ENCODE results near the gene SLC25A30.

SLC25A30 gene

GRCh38 chr13:45417790-45418534 is at the start of gene SLC25A30:
SLC25A30 (minus strand) TSS chr13:45418373; CDS start chr13:45411425, 6,948 bp downstream.
- DNase-seq (ENCODE audit: low read depth), result peak; percentile 95
- peak within 1 kb of the TSS; percentile 77 for H3K4me3 ChIP-seq (ENCODE audit: low read depth, low read length)
- TF ChIP-seq MYC (IDR thresholded peaks at IDR 0.05; ENCODE audit: low read depth, low read length) (peak; percentile 37), POLR2A (IDR thresholded peaks at IDR 0.05; ENCODE audit: extremely low read depth, insufficient read length) (peak; percentile 74)
- TF ChIP-seq, protein P1, sequence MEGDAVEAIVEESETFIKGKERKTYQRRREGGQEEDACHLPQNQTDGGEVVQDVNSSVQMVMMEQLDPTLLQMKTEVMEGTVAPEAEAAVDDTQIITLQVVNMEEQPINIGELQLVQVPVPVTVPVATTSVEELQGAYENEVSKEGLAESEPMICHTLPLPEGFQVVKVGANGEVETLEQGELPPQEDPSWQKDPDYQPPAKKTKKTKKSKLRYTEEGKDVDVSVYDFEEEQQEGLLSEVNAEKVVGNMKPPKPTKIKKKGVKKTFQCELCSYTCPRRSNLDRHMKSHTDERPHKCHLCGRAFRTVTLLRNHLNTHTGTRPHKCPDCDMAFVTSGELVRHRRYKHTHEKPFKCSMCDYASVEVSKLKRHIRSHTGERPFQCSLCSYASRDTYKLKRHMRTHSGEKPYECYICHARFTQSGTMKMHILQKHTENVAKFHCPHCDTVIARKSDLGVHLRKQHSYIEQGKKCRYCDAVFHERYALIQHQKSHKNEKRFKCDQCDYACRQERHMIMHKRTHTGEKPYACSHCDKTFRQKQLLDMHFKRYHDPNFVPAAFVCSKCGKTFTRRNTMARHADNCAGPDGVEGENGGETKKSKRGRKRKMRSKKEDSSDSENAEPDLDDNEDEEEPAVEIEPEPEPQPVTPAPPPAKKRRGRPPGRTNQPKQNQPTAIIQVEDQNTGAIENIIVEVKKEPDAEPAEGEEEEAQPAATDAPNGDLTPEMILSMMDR (IDR thresholded peaks at IDR 0.05; ENCODE audit: low read depth, low read length), result no peak
- TF ChIP-seq, protein P2, sequence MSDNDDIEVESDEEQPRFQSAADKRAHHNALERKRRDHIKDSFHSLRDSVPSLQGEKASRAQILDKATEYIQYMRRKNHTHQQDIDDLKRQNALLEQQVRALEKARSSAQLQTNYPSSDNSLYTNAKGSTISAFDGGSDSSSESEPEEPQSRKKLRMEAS (IDR thresholded peaks at IDR 0.05; ENCODE audit: low read depth, low read length), result peak; percentile 71

DNA sequence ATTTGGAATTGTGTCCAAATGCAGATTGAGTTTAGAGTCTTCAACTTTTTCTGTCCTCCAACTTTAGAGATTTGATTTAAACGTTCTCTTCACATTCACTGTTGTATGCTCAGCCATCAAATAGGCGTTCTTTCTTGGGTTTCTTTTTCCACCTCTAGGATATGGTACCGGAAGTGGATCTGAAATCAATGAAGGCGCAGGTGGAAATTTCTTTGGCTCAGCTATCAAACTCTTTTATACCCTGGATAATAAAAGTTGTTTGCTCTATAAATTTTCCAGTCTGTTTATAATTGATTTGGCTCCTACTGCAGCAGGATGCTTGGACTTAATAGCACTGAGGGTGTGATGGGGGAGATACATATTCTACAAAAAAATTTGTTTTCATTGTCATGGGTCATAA is 48.2 kb upstream of the SLC25A30 start:
- TF ChIP-seq POLR2A (IDR thresholded peaks at IDR 0.05; ENCODE audit: extremely low read depth, insufficient read length) (no peak), MYC (IDR thresholded peaks at IDR 0.05; ENCODE audit: low read depth, low read length) (no peak)
- TF ChIP-seq, protein P2 (IDR thresholded peaks at IDR 0.05; ENCODE audit: low read depth, low read length), result no peak
- TF ChIP-seq, protein P1 (IDR thresholded peaks at IDR 0.05; ENCODE audit: low read depth, low read length), result no peak
- DNase-seq (ENCODE audit: low read depth), result no peak
- peak overlapping the region; percentile 7 for H3K4me3 ChIP-seq (ENCODE audit: low read depth, low read length)

- H3K4me3 ChIP-seq (ENCODE audit: low read depth, low read length), result peak within 1 kb of the TSS; percentile 86
- peak; percentile 98 for DNase-seq (ENCODE audit: low read depth)
- TF ChIP-seq, protein P1 (IDR thresholded peaks at IDR 0.05; ENCODE audit: low read depth, low read length), result peak; percentile 1
- TF ChIP-seq MYC (IDR thresholded peaks at IDR 0.05; ENCODE audit: low read depth, low read length) (peak; percentile 95), POLR2A (IDR thresholded peaks at IDR 0.05; ENCODE audit: extremely low read depth, insufficient read length) (peak; percentile 84)
- TF ChIP-seq, protein P2 (IDR thresholded peaks at IDR 0.05; ENCODE audit: low read depth, low read length), result peak; percentile 85
Measured at GRCh38 chr13:45464687-45465453, 46.7 kb upstream of the SLC25A30 start, which contains the start of gene COG3. COG3 (plus strand) TSS chr13:45464939; CDS start chr13:45465037, 98 bp downstream.

DNA sequence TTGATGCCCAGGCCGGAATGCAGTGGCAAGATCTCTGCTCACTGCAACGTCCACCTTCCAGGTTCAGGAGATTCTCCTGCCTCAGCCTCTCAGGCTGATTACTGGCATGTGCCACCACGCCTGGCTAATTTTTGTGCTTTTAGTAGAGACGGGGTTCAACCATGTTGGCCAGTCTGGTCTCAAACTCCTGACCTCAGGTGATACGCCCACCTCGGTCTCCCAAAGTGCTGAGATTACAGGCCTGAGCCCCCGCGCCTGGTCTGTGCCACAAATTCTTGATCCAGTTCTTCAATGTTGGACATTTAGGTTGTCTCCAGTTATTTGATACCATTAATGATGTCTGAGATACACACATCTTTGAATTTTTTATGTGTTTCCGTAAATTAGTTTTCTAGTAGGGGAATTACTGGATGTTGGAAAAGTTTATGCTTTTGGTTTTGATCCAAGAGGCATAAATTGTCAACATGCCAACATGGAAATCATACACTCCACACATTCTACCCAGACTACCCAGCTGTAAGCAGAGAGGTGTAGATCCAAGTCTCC is 46.0 kb upstream of the SLC25A30 start:
- TF ChIP-seq MYC (IDR thresholded peaks at IDR 0.05; ENCODE audit: low read depth, low read length) (no peak), POLR2A (IDR thresholded peaks at IDR 0.05; ENCODE audit: extremely low read depth, insufficient read length) (no peak)
- TF ChIP-seq, protein P2 (IDR thresholded peaks at IDR 0.05; ENCODE audit: low read depth, low read length), result no peak
- TF ChIP-seq, protein P1 (IDR thresholded peaks at IDR 0.05; ENCODE audit: low read depth, low read length), result no peak
- DNase-seq (ENCODE audit: low read depth), result no peak
- peak overlapping the region; percentile 86 for H3K4me3 ChIP-seq (ENCODE audit: low read depth, low read length)

DNA sequence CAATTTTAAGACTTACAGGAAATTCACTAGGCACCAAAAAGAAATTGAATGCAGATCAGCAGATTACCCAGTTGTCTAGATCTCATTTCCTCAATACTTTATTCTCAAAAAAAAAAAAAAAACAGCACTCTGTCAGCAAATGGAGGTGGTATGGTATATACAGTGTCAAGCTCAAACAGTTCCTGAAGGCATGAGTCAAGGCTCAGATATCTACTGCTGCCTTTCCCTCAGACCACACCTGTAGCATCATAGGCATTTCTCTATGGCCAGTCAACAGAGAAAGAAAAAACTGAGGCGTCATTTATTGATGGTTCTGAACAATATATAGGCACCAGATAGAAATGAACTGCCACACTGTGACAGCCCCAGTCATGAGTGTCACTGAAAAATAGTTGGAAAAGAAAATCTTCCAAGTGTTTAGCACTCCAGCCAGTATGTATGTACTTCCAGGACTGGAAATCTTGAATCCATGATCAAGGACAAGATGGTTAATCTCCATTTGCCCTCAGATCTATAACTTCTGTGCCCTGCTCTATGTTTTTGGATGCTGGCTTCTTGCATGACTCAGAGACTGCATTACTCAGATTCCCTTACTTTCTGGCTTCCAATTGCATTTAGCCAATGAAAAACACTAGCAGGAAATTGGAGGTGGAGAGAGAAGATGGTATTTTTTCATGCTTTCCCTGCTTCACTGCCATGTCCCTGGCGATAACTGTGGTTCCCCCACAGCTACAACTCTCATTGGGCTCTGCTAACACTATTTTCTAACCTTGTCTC is 38.2 kb upstream of the SLC25A30 start:
- DNase-seq (ENCODE audit: low read depth), result no peak
- TF ChIP-seq, protein P2 (IDR thresholded peaks at IDR 0.05; ENCODE audit: low read depth, low read length), result no peak
- no peak for TF ChIP-seq POLR2A (IDR thresholded peaks at IDR 0.05; ENCODE audit: extremely low read depth, insufficient read length)
- TF ChIP-seq, protein P1 (IDR thresholded peaks at IDR 0.05; ENCODE audit: low read depth, low read length), result no peak
- no peak for TF ChIP-seq MYC (IDR thresholded peaks at IDR 0.05; ENCODE audit: low read depth, low read length)
- no peak overlapping the region for H3K4me3 ChIP-seq (ENCODE audit: low read depth, low read length)

Data from NB4 (cell line).